Stomach (tissue), 4 donors: ENCODE results near the gene FOXN3.

Source experiments
- CTCF ChIP-seq, 7 experiments: fragments of 450-650 bp in 4 of 7; fragments of 200-600 bp in 3 of 7; sonication (generic) in 3 of 7; IDR thresholded peaks; one replicate each; pipeline ENCODE4 v1.5.1; 2016 to 2019; ENCODE audit warnings: antibody characterized with exemption in 7 of 7, control low read depth in 2 of 7, mild to moderate bottlenecking in 1 of 7
- EP300 ChIP-seq: sonication (generic); formaldehyde crosslinking; IDR thresholded peaks from one replicate; pipeline ENCODE4 v1.6.1; 2017; ENCODE audit warnings: antibody characterized with exemption
- POLR2A ChIP-seq, 4 donors: fragments of 450-650 bp; IDR thresholded peaks; one replicate each; pipeline ENCODE4 v1.6.1; 2016; ENCODE audit warnings: antibody characterized with exemption in 4 of 4, control low read depth in 2 of 4, mild to moderate bottlenecking in 1 of 4, moderate library complexity in 1 of 4
- POLR2AphosphoS5 ChIP-seq, 3 donors: sonication (generic); formaldehyde crosslinking; IDR thresholded peaks; one replicate each; pipeline ENCODE4 v1.6.1; 2016; ENCODE audit warnings: antibody characterized with exemption in 3 of 3

- TF ChIP-seq CTCF (IDR thresholded peaks at IDR 0.05) (no peak), EP300 (no peak), POLR2AphosphoS5 (IDR thresholded peaks at IDR 0.05) (no peak), POLR2A (IDR thresholded peaks at IDR 0.05) (no peak)
Measured at GRCh38 chr14:89155491-89155890, 261.5 kb downstream of the FOXN3 start.
